HepG2 (cell line): ENCODE results near the gene C1S. TPM values are rescaled to one million over a fixed set of nuclear protein-coding genes. Genes with fewer than 3 reads are reported as not detected.

Experiments used
- ATF1 ChIP-seq: IDR thresholded peaks from 2 replicates; pipeline ENCODE4 v1.6.1; 2016; ENCODE audit warnings: mild to moderate bottlenecking, control low read depth
- ETV5 ChIP-seq: IDR thresholded peaks from 2 replicates; pipeline ENCODE4 v1.6.1; 2018; ENCODE audit warnings: missing biosample characterization, missing genetic modification reagents, inconsistent platforms, borderline replicate concordance
- FOSL2 ChIP-seq: sonication (generic); formaldehyde crosslinking; IDR thresholded peaks from 2 replicates; pipeline ENCODE4 v1.4.0; 2020; ENCODE audit warnings: missing genetic modification reagents
- GABPB1 ChIP-seq: IDR thresholded peaks from 2 replicates; pipeline ENCODE4 v1.6.1; 2016; ENCODE audit warnings: mild to moderate bottlenecking, missing genetic modification reagents, moderate library complexity, missing compliant biosample characterization
- HOXA3 ChIP-seq: sonication (generic); formaldehyde crosslinking; IDR thresholded peaks from 2 replicates; pipeline ENCODE4 v1.5.0; 2020; ENCODE audit warnings: missing genetic modification reagents
- RAD21 ChIP-seq: fragments of 450-650 bp; formaldehyde crosslinking; IDR thresholded peaks from 2 replicates; pipeline ENCODE4 v1.5.0; 2020; ENCODE audit warnings: mild to moderate bottlenecking
- TBL1XR1 ChIP-seq: fragments of 150-350 bp; IDR thresholded peaks from 2 replicates; pipeline ENCODE4 v1.6.1; 2014; ENCODE audit warnings: borderline replicate concordance, low read length; ENCODE audit not compliant: partially characterized antibody
- U2AF1 ChIP-seq: fragments of 200-400 bp; formaldehyde crosslinking; optimal IDR thresholded peaks from 2 replicates; pipeline ENCODE3; 2017; ENCODE audit warnings: mild to moderate bottlenecking, low read depth, low read length
- ZNF264 ChIP-seq: sonication (generic); formaldehyde crosslinking; IDR thresholded peaks from 2 replicates; pipeline ENCODE4 v1.4.0; 2020; ENCODE audit warnings: missing genetic modification reagents
- ZNF296 ChIP-seq: sonication (generic); formaldehyde crosslinking; conservative IDR thresholded peaks from 2 replicates; pipeline ENCODE4 v1.5.0; 2020; ENCODE audit warnings: mild to moderate bottlenecking, missing genetic modification reagents
- ZNF3 ChIP-seq: IDR thresholded peaks from 2 replicates; pipeline ENCODE4 v1.7.0; 2017; ENCODE audit warnings: inconsistent platforms
- ZNF431 ChIP-seq: sonication (generic); formaldehyde crosslinking; IDR thresholded peaks from 2 replicates; pipeline ENCODE4 v1.9.0; 2022; ENCODE audit warnings: missing genetic modification reagents, low read depth, mild to moderate bottlenecking, borderline replicate concordance
- ZNF543 ChIP-seq: sonication (generic); formaldehyde crosslinking; IDR thresholded peaks from 2 replicates; pipeline ENCODE4 v1.4.0; 2020; ENCODE audit warnings: mild to moderate bottlenecking, missing genetic modification reagents
- ZNF790 ChIP-seq: sonication (generic); formaldehyde crosslinking; IDR thresholded peaks from 2 replicates; pipeline ENCODE4 v1.8.0; 2022; ENCODE audit warnings: missing genetic modification reagents, mild to moderate bottlenecking, borderline replicate concordance
- polyA plus RNA-seq, 8 experiments: library from polyadenylated mRNA; depleted of rRNA in 3 of 8; stranded (reverse) in 7 of 8; unstranded in 1 of 8; fragments of >200 nt; fragmentation: Illumina TruSeq in 4 of 8; extraction: Trizol in 4 of 8; gene quantifications; 2 replicates each; pipeline versions ENCODE4 v1.2.1 to v1.2.3, GENCODE V29; 2011 to 2016; ENCODE audit warnings: low read depth in 4 of 8, missing spikeins in 1 of 8, mixed read lengths in 1 of 8; ENCODE audit not compliant: insufficient read depth in 1 of 8
- total RNA-seq, 5 experiments: library from RNA; depleted of rRNA; stranded (reverse); fragments of >200 nt; fragmentation: Illumina TruSeq; extraction: Trizol; gene quantifications; 2 replicates each; pipeline ENCODE4 v1.2.3, GENCODE V29; 2016; ENCODE audit warnings: low read depth in 1 of 5
- TF ChIP-seq, protein P1 (sequence below): sonication (generic); formaldehyde crosslinking; IDR thresholded peaks from 2 replicates; pipeline ENCODE4 v1.8.1; 2022; ENCODE audit warnings: low read depth, mild to moderate bottlenecking, missing genetic modification reagents
- TF ChIP-seq, protein P2 (sequence below): sonication (generic); formaldehyde crosslinking; IDR thresholded peaks from 2 replicates; pipeline ENCODE4 v1.4.0; 2020; ENCODE audit warnings: missing genetic modification reagents
- TF ChIP-seq, protein P3 (sequence below): sonication (generic); formaldehyde crosslinking; IDR thresholded peaks from 2 replicates; pipeline ENCODE4 v1.9.0; 2021; ENCODE audit warnings: mild to moderate bottlenecking, missing genetic modification reagents
- TF ChIP-seq, protein P4 (sequence below): sonication (generic); formaldehyde crosslinking; conservative IDR thresholded peaks from 2 replicates; pipeline ENCODE4 v1.5.0; 2020; ENCODE audit warnings: missing genetic modification reagents

C1S gene
- total and polyA plus RNA-seq, 2 of the 13 experiments (the other 11 are each of a cell fraction or from before 2014, with no cell fraction given): 14.5 to 18.2 TPM

DNA sequence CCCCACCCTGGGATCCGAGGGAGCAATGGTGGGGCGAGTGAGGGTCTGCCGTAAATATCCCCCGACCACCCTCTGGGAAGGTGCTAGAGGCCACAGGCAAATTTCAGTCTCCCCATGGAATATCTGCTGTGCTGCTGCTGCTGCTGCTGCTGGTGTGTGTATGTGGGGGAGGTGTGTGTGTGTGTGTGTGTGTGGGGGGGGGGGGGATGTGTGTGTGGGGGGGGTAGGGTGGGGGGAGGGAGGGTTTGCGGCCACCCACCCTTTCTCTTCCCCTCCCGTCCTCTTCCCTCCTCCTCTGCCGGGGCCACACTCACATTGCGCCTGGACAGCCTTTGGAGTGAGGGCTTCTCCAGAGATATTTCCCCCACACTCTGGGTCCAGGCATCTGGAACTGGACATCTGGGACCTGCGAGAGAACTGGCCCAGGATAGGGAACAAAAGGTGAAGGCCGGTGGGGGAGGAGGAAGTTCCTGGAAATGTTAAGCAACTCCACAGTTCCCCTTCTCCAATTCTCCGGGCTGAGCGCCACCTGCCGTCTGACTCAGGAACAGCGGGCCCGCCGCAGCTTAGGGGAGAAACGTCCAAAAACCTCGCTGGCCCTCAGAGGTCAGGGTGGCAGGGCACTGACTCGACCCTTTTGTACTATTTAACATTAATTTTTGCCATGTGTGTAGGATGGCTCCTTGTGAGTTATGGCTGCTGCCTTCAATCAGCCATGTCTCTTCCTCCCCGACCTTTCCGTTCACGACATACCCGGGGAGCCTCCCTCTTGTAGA, 48.5 kb downstream of the C1S start, which contains the start of gene C1RL (continued):
- TF ChIP-seq, protein P1, sequence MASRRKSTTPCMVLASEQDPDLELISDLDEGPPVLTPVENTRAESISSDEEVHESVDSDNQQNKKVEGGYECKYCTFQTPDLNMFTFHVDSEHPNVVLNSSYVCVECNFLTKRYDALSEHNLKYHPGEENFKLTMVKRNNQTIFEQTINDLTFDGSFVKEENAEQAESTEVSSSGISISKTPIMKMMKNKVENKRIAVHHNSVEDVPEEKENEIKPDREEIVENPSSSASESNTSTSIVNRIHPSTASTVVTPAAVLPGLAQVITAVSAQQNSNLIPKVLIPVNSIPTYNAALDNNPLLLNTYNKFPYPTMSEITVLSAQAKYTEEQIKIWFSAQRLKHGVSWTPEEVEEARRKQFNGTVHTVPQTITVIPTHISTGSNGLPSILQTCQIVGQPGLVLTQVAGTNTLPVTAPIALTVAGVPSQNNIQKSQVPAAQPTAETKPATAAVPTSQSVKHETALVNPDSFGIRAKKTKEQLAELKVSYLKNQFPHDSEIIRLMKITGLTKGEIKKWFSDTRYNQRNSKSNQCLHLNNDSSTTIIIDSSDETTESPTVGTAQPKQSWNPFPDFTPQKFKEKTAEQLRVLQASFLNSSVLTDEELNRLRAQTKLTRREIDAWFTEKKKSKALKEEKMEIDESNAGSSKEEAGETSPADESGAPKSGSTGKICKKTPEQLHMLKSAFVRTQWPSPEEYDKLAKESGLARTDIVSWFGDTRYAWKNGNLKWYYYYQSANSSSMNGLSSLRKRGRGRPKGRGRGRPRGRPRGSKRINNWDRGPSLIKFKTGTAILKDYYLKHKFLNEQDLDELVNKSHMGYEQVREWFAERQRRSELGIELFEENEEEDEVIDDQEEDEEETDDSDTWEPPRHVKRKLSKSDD: no peak
- TF ChIP-seq ZNF431 (CRISPR knock-in tag): no peak
- TF ChIP-seq FOSL2 (CRISPR knock-in tag): no peak; the same call in 1 of the 2 replicates
- TF ChIP-seq TBL1XR1: peak; percentile 33
- TF ChIP-seq, protein P2, sequence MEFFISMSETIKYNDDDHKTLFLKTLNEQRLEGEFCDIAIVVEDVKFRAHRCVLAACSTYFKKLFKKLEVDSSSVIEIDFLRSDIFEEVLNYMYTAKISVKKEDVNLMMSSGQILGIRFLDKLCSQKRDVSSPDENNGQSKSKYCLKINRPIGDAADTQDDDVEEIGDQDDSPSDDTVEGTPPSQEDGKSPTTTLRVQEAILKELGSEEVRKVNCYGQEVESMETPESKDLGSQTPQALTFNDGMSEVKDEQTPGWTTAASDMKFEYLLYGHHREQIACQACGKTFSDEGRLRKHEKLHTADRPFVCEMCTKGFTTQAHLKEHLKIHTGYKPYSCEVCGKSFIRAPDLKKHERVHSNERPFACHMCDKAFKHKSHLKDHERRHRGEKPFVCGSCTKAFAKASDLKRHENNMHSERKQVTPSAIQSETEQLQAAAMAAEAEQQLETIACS (CRISPR knock-in tag): no peak
- TF ChIP-seq ZNF296 (CRISPR knock-in tag): no peak
- TF ChIP-seq, protein P3, sequence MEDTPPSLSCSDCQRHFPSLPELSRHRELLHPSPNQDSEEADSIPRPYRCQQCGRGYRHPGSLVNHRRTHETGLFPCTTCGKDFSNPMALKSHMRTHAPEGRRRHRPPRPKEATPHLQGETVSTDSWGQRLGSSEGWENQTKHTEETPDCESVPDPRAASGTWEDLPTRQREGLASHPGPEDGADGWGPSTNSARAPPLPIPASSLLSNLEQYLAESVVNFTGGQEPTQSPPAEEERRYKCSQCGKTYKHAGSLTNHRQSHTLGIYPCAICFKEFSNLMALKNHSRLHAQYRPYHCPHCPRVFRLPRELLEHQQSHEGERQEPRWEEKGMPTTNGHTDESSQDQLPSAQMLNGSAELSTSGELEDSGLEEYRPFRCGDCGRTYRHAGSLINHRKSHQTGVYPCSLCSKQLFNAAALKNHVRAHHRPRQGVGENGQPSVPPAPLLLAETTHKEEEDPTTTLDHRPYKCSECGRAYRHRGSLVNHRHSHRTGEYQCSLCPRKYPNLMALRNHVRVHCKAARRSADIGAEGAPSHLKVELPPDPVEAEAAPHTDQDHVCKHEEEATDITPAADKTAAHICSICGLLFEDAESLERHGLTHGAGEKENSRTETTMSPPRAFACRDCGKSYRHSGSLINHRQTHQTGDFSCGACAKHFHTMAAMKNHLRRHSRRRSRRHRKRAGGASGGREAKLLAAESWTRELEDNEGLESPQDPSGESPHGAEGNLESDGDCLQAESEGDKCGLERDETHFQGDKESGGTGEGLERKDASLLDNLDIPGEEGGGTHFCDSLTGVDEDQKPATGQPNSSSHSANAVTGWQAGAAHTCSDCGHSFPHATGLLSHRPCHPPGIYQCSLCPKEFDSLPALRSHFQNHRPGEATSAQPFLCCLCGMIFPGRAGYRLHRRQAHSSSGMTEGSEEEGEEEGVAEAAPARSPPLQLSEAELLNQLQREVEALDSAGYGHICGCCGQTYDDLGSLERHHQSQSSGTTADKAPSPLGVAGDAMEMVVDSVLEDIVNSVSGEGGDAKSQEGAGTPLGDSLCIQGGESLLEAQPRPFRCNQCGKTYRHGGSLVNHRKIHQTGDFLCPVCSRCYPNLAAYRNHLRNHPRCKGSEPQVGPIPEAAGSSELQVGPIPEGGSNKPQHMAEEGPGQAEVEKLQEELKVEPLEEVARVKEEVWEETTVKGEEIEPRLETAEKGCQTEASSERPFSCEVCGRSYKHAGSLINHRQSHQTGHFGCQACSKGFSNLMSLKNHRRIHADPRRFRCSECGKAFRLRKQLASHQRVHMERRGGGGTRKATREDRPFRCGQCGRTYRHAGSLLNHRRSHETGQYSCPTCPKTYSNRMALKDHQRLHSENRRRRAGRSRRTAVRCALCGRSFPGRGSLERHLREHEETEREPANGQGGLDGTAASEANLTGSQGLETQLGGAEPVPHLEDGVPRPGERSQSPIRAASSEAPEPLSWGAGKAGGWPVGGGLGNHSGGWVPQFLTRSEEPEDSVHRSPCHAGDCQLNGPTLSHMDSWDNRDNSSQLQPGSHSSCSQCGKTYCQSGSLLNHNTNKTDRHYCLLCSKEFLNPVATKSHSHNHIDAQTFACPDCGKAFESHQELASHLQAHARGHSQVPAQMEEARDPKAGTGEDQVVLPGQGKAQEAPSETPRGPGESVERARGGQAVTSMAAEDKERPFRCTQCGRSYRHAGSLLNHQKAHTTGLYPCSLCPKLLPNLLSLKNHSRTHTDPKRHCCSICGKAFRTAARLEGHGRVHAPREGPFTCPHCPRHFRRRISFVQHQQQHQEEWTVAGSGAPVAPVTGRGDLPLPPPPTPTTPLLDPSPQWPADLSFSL: peak; percentile 27; the same call in 1 of the 2 replicates
- TF ChIP-seq HOXA3 (CRISPR knock-in tag): peak; percentile 66; the same call in 1 of the 2 replicates
- no peak for TF ChIP-seq ZNF543 (CRISPR knock-in tag)
- peak; percentile 64 for TF ChIP-seq ETV5 (CRISPR knock-in tag)
- TF ChIP-seq, protein P4, sequence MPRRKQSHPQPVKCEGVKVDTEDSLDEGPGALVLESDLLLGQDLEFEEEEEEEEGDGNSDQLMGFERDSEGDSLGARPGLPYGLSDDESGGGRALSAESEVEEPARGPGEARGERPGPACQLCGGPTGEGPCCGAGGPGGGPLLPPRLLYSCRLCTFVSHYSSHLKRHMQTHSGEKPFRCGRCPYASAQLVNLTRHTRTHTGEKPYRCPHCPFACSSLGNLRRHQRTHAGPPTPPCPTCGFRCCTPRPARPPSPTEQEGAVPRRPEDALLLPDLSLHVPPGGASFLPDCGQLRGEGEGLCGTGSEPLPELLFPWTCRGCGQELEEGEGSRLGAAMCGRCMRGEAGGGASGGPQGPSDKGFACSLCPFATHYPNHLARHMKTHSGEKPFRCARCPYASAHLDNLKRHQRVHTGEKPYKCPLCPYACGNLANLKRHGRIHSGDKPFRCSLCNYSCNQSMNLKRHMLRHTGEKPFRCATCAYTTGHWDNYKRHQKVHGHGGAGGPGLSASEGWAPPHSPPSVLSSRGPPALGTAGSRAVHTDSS: no peak
- no peak for TF ChIP-seq ZNF264 (CRISPR knock-in tag)
- no peak for TF ChIP-seq ZNF790 (CRISPR knock-in tag)
- TF ChIP-seq ATF1 (CRISPR knock-in tag): no peak; the same call in 1 of the 2 replicates
- peak; percentile 90 for TF ChIP-seq RAD21 (CRISPR knock-in tag)
- peak; percentile 44 for TF ChIP-seq GABPB1 (CRISPR knock-in tag)
- no peak for TF ChIP-seq ZNF3
- no peak for TF ChIP-seq U2AF1
